HG02588 (cell line): ENCODE measurements around the gene GASK1B.

Experiments
- ATAC-seq: cut with Tn5 transposase; IDR thresholded peaks from one replicate; pipeline ENCODE4 v1.9.1; 2021; ENCODE audit warnings: mild to moderate bottlenecking, moderate library complexity; ENCODE audit not compliant: unreplicated experiment

The GASK1B gene

GRCh38 chr4:158189422-158189821 is 16.6 kb upstream of the GASK1B start:
- no peak for ATAC-seq

GRCh38 chr4:158186815-158187214 is 14.0 kb upstream of the GASK1B start:
- ATAC-seq: no peak

GRCh38 chr4:158182736-158183135 is 9.9 kb upstream of the GASK1B start:
- no peak for ATAC-seq

GRCh38 chr4:158181906-158182305 is 9.1 kb upstream of the GASK1B start:
- no peak for ATAC-seq

GRCh38 chr4:158179465-158179864 is 6.6 kb upstream of the GASK1B start:
- ATAC-seq: no peak

- ATAC-seq: no peak
Measured at GRCh38 chr4:158176776-158177175, 4.0 kb upstream of the GASK1B start.

GRCh38 chr4:158176108-158176507 is 3.3 kb upstream of the GASK1B start:
- ATAC-seq: no peak

- ATAC-seq: no peak
Measured at GRCh38 chr4:158170691-158171561, 1.9 kb downstream of the GASK1B start.

- no peak for ATAC-seq
Measured at GRCh38 chr4:158169931-158170690, 2.7 kb downstream of the GASK1B start.

- ATAC-seq: no peak
Measured at GRCh38 chr4:158169506-158169905, 3.3 kb downstream of the GASK1B start.

- ATAC-seq: no peak
Measured at GRCh38 chr4:158168606-158169005, 4.2 kb downstream of the GASK1B start.

GRCh38 chr4:158166701-158167100 is 6.1 kb downstream of the GASK1B start:
- ATAC-seq: no peak

GRCh38 chr4:158164768-158165213 is 8.0 kb downstream of the GASK1B start:
- no peak for ATAC-seq

GRCh38 chr4:158163941-158164767 is 8.7 kb downstream of the GASK1B start:
- no peak for ATAC-seq

GRCh38 chr4:158162631-158163030 is 10.2 kb downstream of the GASK1B start:
- no peak for ATAC-seq

- no peak for ATAC-seq
Measured at GRCh38 chr4:158161551-158162354, 11.1 kb downstream of the GASK1B start.

GRCh38 chr4:158159718-158160094 is 13.1 kb downstream of the GASK1B start:
- no peak for ATAC-seq

GRCh38 chr4:158159054-158159717 is 13.6 kb downstream of the GASK1B start:
- no peak for ATAC-seq

- ATAC-seq: no peak
Measured at GRCh38 chr4:158157412-158157811, 15.4 kb downstream of the GASK1B start.
